Brain pericyte (primary cell): ENCODE data around the gene ABCF1.

Experiments
- DNase-seq: peaks from one replicate; pipeline ENCODE4 v3.0.0-alpha.2; 2012; ENCODE audit warnings: low read depth, low spot score

Gene ABCF1

DNA sequence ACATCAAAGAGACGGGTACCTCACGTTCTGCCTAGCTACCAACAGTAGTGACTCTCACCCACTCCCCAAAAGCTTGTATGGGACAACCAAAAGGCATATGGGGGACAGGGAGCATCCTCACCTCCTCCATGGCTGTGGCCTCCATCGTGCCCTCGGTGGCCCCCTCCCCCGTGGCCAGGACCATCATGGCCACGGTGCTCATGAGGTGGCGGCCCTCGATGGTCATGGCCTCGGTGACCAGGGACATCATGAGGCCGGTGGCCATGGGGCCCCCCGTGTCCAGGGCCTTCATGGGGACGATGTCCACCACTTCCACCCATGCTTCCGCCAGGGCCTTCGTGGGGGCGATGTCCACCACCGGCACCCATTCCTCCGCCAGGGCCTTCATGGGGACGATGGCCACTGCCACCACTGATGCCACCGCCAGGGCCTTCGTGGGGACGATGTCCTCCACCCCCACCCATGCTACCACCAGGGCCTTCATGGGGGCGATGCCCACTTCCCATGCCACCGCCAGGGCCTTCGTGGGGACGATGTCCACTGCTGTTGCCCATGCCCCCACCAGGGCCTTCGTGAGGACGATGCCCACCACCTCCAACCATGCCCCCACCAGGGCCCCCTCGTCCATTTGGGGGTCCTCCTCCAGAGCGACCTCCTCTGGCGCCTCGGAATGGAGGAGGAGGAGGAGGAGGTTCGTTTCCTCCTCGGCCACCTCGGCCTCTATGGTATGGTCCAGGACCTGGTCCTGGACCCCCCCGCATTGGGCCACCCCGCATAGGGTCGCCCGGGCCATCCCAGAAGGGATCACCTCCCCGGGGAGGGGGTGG is 30.8 kb downstream of the ABCF1 start:
- DNase-seq = no peak

DNA sequence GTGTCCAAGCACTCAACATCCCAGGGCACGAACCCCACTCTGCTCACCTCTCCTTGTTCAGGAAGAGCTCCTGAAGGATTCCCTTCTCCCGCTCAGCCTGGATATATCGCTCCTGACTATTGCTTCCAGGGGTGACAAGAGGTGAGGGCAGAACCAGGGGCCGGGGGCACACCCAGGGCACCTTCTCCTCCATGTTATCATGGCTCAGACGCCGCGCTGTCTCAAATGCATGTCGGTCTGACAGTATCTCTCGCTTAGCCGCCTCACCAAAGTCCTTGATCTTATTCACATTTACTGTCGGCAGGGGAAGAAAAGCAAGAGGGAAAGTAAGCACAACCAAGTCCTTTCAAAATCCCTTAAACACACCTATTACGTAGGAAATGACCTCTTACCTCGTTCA is 32.7 kb downstream of the ABCF1 start:
- DNase-seq = no peak

DNA sequence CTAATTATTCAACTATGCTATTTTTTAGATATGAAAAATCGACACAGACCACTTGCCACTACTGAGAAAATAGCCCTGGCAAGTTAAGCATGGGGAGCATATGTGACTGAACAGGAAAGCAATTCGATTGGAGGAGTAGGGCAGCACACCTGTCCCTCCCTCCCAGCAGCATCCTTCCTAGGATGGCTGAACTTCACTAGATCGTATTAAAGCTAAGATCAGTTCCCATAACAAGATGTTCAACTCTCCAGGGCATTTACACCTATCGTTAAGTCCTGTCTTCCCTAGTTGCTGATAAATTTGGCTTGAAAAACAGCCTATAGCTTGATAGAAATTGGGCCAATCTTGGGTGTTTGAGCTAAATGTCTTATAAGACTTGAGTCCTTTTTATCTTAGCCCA is 38.8 kb downstream of the ABCF1 start:
- no peak for DNase-seq

DNA sequence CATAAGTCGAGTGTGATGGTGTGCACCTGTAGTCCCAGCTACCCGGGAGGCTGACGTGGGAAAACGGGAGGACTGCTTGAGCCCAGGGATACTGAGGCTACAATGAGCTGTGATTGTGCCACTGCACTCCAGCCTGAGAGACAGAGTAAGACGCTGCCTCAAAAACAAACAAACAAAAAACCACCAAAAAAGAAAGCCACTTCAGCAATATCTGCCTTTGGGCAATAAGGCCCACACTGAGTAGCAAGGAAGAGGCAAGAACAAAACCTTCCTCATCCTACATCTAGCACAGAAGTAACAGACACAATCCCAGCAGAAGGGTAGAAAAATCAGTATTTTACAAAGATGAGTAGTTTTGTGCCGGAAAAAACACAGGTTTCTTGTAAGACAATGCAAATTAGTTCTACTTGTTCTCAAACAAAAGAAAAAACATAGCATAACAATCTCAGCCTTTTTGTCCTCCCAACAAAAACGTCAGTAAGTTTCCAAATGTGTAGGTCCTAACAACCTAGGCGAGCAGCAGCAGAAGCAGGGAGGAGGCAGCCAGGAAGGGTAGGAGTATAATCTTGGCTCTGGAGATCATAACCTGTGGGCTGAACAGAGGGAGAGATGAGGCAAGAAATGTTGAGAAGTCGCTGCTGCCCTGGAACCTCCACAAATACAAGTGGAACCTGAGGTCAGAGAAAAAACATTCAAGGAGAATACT is 40.1 kb downstream of the ABCF1 start:
- DNase-seq = no peak

DNA sequence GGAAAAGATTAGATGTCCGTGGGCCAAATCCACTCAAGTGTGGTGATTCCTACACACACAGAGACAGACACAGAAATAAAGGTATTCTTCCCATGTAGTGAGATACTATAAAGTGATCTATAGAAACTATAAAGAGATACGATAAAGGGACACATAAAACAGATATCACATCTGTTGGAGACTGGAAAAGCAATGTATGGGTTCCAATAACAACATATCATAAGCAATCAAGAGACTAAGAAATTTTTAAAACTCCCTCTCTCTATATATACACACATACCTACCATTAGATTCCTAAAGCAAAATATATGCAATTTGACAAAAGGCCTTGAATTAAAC is 40.6 kb downstream of the ABCF1 start:
- DNase-seq = no peak

DNA sequence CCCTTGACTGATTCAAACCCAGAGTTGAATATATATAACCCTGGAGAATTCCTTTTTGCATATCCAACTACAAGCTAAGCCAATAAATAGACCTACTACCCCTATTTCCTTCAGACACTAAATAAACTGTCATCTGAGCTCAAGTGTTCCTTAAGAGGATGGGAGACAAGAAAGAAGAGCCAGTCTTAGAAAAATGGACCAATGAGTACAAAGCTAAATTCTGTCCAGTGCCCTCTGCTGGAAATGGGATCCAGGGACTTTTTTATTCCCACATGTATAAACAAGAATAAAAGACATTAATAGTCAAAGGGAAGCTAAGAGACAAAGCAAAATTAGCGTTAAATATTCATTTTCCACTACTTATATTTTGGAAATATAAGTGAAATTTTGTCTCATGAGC is 41.0 kb downstream of the ABCF1 start:
- DNase-seq = no peak

DNA sequence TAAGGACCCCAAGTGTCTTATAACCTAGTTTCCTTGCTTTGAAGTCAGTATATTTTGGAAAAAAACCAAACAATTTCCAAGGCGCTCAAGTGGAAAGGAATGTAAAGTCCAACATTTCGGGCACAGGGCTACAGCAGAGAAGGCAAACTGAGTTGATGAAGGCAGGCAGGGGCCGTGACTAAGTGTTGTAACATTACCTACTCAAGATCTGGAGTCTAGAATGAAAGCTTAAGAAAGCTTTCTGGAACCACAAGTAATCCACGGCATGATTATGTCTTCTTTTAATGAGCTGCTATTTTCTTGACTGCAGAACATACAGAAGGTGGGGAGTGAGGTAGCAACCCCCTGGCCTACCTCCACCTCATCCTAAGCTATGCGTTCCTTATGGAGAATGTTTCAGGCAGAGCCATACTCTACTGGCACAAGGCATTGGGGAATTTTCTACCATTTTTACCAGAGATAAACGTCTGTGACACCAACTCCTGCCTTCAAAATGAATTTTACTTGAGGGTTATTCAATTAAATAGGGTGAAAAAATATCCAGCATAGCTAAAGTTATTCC is 41.5 kb downstream of the ABCF1 start:
- no peak for DNase-seq

DNA sequence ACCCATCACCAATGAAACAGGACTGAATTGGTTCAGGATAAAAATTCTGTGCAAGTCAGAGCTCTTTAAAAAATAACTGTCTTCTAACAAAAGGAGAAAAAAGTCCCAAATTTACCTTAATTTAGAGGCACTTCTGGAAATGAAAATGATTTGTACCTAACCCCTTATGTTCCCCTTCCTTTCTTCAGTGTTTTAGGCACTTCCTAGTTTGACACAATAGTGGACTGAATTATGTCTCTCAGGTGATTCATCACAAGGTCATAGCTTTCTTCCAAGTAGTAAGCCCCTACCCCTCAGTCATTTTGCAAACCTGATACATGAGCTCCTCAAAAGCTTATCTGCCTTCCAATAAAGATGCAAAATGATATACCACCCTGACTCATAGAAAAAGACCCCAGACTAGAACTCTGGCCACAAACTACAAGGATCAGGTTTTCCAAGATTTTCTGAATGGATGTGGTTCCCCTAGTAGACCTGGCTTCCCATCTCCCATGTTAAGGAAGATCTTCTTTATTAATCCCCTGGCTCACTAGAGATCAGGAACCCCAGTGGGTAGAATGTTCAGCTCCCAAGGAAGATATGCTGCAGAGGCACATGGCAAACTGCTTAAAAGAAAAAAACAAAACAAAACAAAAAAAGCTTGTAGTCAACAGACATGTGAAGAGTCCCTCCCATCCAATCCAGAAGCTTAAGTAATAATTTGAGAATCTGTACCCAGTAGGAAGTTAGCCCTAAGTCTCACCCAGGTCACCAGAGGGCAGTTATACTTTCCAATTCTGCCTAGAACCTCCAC is 42.2 kb downstream of the ABCF1 start:
- DNase-seq = no peak

DNA sequence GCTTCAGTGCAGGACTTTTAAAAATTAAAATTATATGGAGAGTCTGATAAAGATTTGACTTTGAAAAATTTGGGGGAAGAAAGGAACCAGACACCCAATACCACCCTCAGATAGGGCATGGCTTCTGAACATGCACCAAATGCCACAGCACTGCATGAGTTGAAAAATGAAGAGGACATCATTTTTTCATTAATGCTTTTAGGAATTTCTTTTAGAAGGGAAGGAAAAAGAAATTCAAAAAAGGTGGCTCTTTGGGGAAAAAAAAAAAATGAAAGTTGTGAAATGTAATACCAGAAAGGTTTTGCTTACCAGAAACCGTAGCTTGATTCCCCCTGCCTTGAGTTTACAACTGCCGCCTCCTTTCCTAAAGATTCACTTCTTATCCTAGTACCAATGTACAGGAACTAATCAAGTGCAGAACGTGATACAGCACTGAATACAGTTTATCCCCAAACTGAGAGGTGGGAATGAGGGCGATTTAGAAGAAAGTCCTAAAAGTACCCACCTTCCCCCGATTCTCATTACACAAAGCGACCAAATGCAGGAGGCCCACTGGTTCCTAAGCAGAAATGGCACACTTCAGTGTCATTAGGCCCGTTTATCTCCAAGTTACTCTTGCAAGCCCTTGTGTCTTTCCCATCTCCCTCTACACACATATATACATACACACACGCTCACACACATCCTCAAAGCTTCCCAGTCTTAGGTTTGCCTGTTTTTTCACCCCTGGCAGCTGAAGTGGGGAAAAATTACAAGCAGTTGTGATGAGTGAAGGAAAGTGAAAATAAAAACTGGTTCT is 43.0 kb downstream of the ABCF1 start:
- DNase-seq = no peak

DNA sequence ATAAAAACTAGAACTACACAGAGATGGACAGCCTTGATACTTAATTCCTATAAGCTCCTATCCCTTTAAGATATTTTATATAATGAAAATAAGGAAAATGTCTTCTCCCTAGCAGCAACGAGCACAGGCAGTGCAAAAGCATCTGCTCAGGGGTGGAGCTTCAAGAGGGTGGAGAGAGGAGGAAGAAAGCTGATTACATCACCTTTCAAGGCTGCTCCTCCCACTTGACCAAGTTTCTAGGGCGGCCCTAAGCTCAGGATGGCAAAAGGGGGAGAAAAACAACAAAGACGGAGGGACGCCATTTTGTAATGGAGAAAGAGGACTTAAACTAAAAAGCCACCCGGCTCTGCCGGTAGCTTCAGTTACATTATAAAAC is 43.6 kb downstream of the ABCF1 start:
- peak; percentile 92 for DNase-seq

DNA sequence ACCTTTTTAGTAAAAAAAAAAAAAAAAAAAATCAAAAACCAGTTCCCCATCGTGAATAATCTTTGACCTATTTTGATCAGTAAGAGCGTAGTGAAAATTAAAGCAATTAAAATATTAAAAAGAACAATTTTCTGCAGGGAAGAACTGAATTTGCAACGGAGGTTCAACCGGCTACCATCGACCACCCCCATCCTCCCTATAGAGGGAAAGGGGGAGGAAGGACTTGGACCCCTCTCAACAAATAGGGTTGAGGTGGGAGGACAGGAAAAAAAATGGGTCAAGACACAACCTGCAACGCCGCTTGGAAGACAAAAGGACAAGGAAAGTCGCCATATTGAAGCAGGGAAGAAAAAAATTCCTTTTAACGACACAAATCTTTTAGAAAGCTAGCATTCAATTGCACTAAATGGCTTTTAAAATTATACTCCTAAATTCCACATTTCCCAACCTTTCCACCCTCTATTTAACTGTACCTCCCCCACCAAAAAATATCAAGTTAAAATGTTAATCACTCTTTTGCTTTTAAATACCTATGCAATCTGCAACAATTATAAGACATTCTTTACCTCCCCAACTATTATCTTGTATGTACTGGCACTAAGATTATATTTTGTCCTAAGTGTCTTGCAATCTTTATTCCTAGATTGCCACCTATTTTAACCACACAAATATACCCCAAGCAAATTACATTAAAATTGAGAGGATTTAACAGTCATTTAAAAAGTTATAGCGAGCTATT is 44.1 kb downstream of the ABCF1 start:
- peak; percentile 67 for DNase-seq

DNA sequence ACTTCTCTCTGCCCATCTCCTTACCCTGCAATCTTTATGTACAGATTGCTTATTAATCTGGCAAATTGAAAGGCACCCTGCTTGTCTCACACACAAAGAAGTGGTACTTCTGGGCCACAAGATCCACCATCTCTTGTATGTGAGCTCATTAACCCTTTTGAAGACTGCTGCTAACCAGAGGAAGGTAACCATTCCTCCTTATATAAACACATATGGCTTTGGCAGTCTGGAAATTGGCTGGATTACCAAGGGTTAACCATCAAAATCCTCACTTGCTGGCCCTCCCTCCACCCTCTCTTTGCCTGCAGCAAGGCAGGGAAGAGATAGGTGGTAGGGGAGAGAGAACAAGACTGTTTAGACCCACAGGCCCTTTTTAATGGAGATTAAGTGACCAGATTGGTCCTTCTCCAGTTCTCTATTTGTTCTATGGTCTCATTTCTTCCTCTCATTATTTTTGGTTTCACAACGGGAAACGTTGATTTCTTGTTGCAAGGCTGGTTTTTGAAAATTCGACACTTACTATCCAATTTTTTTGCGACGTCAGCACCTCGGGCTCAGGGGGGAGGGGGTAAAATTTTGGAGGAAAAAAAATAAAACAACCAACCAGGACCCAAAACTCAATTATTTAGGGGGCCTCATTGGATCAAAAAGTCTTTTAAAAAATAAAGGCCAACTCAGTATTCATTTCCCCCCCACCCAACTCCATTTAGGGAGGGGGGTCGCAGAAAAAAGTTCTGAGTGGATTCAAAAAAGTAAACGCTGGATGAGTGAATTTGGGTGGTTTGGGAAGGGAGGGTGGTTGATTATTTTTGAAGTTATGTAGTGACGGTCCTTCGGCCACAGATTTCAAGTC is 44.9 kb downstream of the ABCF1 start:
- no peak for DNase-seq

DNA sequence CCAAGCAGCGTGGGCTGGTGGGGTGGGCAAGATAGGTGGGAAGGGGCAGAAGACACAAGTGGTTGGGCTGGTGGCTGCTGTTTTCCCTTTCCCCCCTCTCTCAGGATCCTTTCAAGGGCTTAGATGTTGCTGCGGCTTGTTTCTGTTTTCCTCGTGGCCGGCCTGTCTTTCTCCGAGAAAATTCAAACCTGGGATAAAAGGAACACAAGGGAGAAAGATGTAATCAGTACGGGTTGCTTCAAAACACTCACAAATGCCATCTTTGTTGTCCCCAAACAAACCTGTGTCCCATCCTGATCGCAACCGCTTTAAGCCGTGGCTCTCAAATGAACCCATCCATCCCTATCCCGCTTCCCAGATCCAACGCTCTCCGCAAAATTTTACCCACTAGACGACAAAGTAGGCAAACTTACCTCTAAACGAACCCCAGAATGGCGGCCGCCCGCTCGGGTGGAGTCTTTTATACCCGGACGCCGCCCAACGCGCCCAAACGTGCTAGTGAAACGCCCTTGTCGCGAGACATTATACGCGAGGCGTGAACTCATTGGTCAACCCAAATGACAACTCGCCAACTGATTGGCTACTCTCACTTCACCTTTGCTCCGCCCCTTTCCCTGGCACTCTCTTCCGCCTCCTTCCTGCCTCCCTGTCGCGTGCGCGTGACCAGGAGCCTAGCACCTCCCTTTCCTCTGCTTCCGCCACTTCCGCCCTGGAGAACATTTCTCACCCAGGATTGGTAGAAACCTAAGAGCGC is 45.7 kb downstream of the ABCF1 start, which contains the start of gene PPP1R10:
Gene PPP1R10, minus strand, starts transcription at position 433 of the 754 bp plus-strand sequence. CDS start 7,299 bp downstream, outside the sequence.
- DNase-seq = peak; percentile 100

DNA sequence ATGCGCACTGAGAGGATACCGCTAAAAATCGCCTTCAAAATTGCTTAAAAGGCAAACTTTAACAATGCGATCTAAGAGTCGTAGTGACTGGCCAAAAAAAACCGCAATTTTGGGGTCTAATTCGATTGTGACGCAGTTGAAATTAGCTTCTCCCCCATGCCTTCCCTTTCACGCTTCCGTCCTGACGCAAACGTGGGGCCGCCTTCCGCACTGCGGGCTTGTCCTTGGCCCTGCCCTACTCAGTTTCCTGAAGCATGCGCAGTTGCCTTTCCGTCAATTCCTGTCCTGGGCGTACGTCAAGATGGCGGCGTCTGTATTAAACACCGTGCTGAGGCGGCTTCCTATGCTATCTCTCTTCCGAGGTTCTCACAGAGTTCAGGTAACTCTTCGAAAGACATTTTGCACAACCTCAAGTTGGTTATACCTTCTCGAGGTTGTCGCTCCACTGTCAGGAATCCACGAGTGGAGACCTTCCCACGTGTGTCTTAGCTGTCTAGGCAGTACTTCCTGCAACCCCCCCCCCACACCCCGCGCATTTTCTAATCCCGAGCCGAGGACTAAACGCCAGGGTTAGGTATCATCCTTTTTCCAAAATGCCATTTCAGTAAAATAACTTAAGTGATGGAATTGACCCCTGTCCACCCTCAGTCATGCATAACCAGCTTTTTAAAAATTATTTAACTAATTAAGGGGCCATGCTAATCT is 46.5 kb downstream of the ABCF1 start, which contains the start of gene MRPS18B:
Gene MRPS18B, plus strand, starts transcription at position 276 of the 705 bp plus-strand sequence. Its CDS starts 26 bp downstream, at position 302.
- peak; percentile 97 for DNase-seq

DNA sequence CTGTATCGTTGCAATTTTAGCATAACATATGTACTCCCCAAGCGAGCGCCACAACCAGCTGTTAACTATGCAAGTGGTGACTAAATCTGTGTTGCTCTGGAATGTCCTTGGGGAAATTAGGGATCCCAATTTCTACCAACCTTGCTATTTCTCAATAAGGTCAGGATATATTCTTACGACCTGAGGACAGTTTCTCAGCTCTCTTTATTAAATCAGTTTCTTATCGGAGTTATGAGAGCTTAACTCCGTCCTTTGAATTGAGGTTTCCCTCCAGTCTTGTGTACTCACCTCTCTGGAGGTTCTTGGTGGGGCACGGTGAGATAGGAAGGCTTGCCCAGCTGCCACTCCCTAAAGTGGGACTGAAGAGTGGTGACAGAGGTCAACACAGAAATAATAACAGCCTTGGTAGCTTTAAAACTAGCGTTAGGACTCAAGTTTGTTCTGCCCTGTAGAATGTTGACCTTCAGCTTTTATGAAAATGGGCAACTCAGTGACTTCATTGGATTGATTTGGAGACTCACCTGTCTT is 47.1 kb downstream of the ABCF1 start:
- no peak for DNase-seq

DNA sequence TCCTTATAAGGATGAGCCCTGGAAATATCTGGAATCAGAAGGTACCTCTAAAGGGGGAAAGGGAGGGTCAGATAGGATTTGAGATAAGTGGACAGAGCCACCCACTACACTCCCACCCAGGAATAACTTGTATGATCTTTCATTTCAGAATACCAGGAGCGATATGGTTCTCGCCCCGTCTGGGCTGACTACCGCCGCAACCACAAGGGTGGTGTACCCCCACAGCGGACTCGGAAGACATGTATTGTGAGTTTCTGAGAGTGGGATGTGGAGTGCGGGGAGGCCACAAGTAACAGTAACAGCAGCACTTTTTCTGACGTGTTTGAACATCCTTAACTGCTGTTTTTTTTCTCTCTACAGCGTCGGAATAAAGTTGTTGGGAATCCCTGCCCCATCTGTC is 48.3 kb downstream of the ABCF1 start:
- no peak for DNase-seq

DNA sequence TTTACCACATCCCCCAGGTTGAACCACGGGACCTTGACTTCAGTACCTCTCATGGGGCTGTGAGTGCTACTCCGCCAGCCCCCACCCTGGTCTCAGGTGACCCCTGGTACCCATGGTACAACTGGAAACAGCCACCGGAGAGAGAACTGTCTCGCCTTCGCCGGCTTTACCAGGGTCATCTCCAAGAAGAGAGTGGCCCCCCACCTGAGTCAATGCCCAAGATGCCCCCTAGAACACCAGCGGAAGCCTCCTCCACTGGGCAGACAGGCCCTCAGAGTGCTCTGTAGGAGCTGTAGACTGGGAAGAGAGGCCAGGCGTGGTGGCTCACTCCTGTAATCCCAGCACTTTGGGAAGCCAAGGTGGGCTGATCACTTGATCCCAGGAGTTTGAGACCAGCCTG is 54.3 kb downstream of the ABCF1 start:
- no peak for DNase-seq
